SU-DHL-6 (cell line): ENCODE data around the gene GCNT1.

Experiments
- H2AFZ ChIP-seq: fragments of 200-600 bp; sonication (generic); 2 replicates; pipeline ENCODE4 v1.6.1; 2014; ENCODE audit warnings: low read depth, mild to moderate bottlenecking, moderate library complexity, mixed read lengths, antibody characterized with exemption, low read length; ENCODE audit not compliant: severe bottlenecking
- H3F3A ChIP-seq: fragments of 200-600 bp; shearing (Covaris generic); 2 replicates; pipeline ENCODE4 v1.6.0; 2016; ENCODE audit warnings: antibody characterized with exemption, mild to moderate bottlenecking; ENCODE audit not compliant: insufficient read depth
- H3K27ac ChIP-seq: fragments of 200-600 bp; sonication (generic); 2 replicates; pipeline ENCODE4 v1.5.1; 2016; ENCODE audit warnings: low read depth, mild to moderate bottlenecking, low read length, moderate library complexity, mixed read lengths
- H3K27me3 ChIP-seq: fragments of 200-600 bp; sonication (generic), shearing (Covaris generic); 2 replicates; pipeline ENCODE4 v1.6.0; 2014; ENCODE audit warnings: mild to moderate bottlenecking, low read length
- H3K36me3 ChIP-seq: fragments of 200-600 bp; sonication (generic); 2 replicates; pipeline ENCODE4 v1.6.1; 2014; ENCODE audit warnings: mild to moderate bottlenecking, low read length, mixed read lengths
- H3K4me2 ChIP-seq: fragments of 300-600, 200-600 bp; shearing (Covaris generic), sonication (generic); 2 replicates; pipeline ENCODE4 v1.6.0; 2014; ENCODE audit warnings: low read length, low read depth, mild to moderate bottlenecking; ENCODE audit not compliant: poor library complexity, severe bottlenecking
- H3K4me3 ChIP-seq: fragments of 200-600 bp; sonication (generic); 2 replicates; pipeline ENCODE4 v1.5.1; 2014; ENCODE audit warnings: antibody characterized with exemption, low read length, mild to moderate bottlenecking, mixed read lengths; ENCODE audit not compliant: insufficient read depth, poor library complexity, severe bottlenecking
- H3K79me2 ChIP-seq: fragments of 200-600 bp; sonication (generic); 2 replicates; pipeline ENCODE4 v1.6.1; 2014; ENCODE audit warnings: mild to moderate bottlenecking, low read length, moderate library complexity; ENCODE audit not compliant: insufficient read depth
- H3K9ac ChIP-seq: fragments of 200-600 bp; sonication (generic); 2 replicates; pipeline ENCODE4 v1.7.0; 2014; ENCODE audit warnings: mild to moderate bottlenecking, low read length
- H3K9me2 ChIP-seq: fragments of 200-600 bp; sonication (generic); replicated peaks from 2 replicates; pipeline ENCODE4 v1.6.1; 2014; ENCODE audit warnings: low read length; ENCODE audit not compliant: insufficient read depth
- H3K9me3 ChIP-seq: fragments of 200-600 bp; sonication (generic); 2 replicates; pipeline ENCODE4 v1.6.1; 2014; ENCODE audit warnings: low read length, mixed read lengths; ENCODE audit not compliant: insufficient read depth
- H4K20me1 ChIP-seq: fragments of 200-600 bp; sonication (generic); 2 replicates; pipeline ENCODE4 v1.6.1; 2014; ENCODE audit warnings: low read depth, mild to moderate bottlenecking, antibody characterized with exemption, low read length, moderate library complexity, mixed read lengths
- CTCF ChIP-seq: fragments of 200-600 bp; sonication (generic); IDR thresholded peaks from one replicate; pipeline ENCODE4 v1.5.1; 2017; ENCODE audit warnings: antibody characterized with exemption, mild to moderate bottlenecking, low read length, moderate library complexity; ENCODE audit not compliant: insufficient read depth, poor library complexity, severe bottlenecking
- EZH2phosphoT487 ChIP-seq: fragments of 200-600 bp; sonication (generic), shearing (Covaris generic); conservative IDR thresholded peaks from 2 replicates; pipeline ENCODE4 v1.6.1; 2018; ENCODE audit warnings: mild to moderate bottlenecking, antibody characterized with exemption, low read length, moderate library complexity, mixed read lengths

The GCNT1 gene

GRCh38 chr9:76528642-76529190 is 69.7 kb downstream of the GCNT1 start:
- H3K9me3 ChIP-seq = no peaks in the 10 kb centered on the region
- no peak overlapping the region for H3K4me3 ChIP-seq
- no peaks in the 10 kb centered on the region for H3K36me3 ChIP-seq
- H3K79me2 ChIP-seq = no peaks in the 10 kb centered on the region
- H2AFZ ChIP-seq = no peak overlapping the region
- no peaks in the 10 kb centered on the region for H3K27me3 ChIP-seq
- no peak overlapping the region for H3K9ac ChIP-seq
- no peak overlapping the region for H3K4me2 ChIP-seq
- no peak overlapping the region for H3K27ac ChIP-seq
- no peaks in the 10 kb centered on the region for H3K9me2 ChIP-seq
- no peaks in the 10 kb centered on the region for H3F3A ChIP-seq
- H4K20me1 ChIP-seq = no peaks in the 10 kb centered on the region
- TF ChIP-seq CTCF (no peak), EZH2phosphoT487 (no peak)

- no peaks in the 10 kb centered on the region for H4K20me1 ChIP-seq
- H3K9ac ChIP-seq = no peak overlapping the region
- no peak overlapping the region for H3K4me3 ChIP-seq
- no peaks in the 10 kb centered on the region for H3F3A ChIP-seq
- no peaks in the 10 kb centered on the region for H3K36me3 ChIP-seq
- TF ChIP-seq CTCF (no peak), EZH2phosphoT487 (no peak)
- no peak overlapping the region for H2AFZ ChIP-seq
- H3K27me3 ChIP-seq = no peaks in the 10 kb centered on the region
- no peak overlapping the region for H3K4me2 ChIP-seq
- no peak overlapping the region for H3K27ac ChIP-seq
- H3K79me2 ChIP-seq = no peaks in the 10 kb centered on the region
- no peaks in the 10 kb centered on the region for H3K9me2 ChIP-seq
- H3K9me3 ChIP-seq = no peaks in the 10 kb centered on the region
Observed at GRCh38 chr9:76529653-76530052, 70.7 kb downstream of the GCNT1 start.

GRCh38 chr9:76530458-76531110 is 71.6 kb downstream of the GCNT1 start:
- H3F3A ChIP-seq = no peaks in the 10 kb centered on the region
- TF ChIP-seq EZH2phosphoT487 (no peak), CTCF (no peak)
- H3K9me2 ChIP-seq = no peaks in the 10 kb centered on the region
- no peak overlapping the region for H3K4me2 ChIP-seq
- H3K36me3 ChIP-seq = no peaks in the 10 kb centered on the region
- no peak overlapping the region for H2AFZ ChIP-seq
- H3K9ac ChIP-seq = no peak overlapping the region
- H3K27ac ChIP-seq = no peak overlapping the region
- no peaks in the 10 kb centered on the region for H3K27me3 ChIP-seq
- no peak overlapping the region for H3K4me3 ChIP-seq
- H4K20me1 ChIP-seq = no peaks in the 10 kb centered on the region
- H3K79me2 ChIP-seq = no peaks in the 10 kb centered on the region
- H3K9me3 ChIP-seq = no peaks in the 10 kb centered on the region
